SK-N-SH (cell line): Measurements from ENCODE around the gene PRKAG1. TPM values are rescaled to one million over a fixed set of nuclear protein-coding genes. Genes with fewer than 3 reads are reported as not detected.

Source experiments
- CTCF ChIA-PET: fragments of 300-600, 350-600 bp; formaldehyde crosslinking; extraction: SDS; loops from one replicate; lab custom pipeline; 2021; lab: Yijun Ruan, JAX
- POLR2A ChIA-PET: fragments of 350-600 bp; sonication (Branson Sonifier 250); formaldehyde crosslinking; extraction: SDS; loops from one replicate; lab custom pipeline; 2020; ENCODE audit warnings: antibody characterized with exemption, inconsistent platforms; lab: Yijun Ruan, JAX
- DNase-seq: peaks from one replicate; pipeline ENCODE4 v3.0.0; 2012
- H2AFZ ChIP-seq: fragments of 200-600 bp; sonication (generic); 2 replicates; pipeline ENCODE4 v1.8.1; 2016; ENCODE audit warnings: antibody characterized with exemption, mild to moderate bottlenecking, low read depth
- H3F3A ChIP-seq: fragments of 200-600 bp; sonication (generic); replicated peaks from 2 replicates; pipeline ENCODE3; 2016; ENCODE audit warnings: antibody characterized with exemption, mild to moderate bottlenecking; ENCODE audit not compliant: insufficient read depth
- H3K27ac ChIP-seq, 2 experiments: fragments of 200-500 bp in 1 of 2; fragments of 200-600 bp in 1 of 2; sonication (Bioruptor generic) in 1 of 2; sonication (generic), shearing (Covaris generic) in 1 of 2; 2 replicates each; pipeline versions ENCODE4 v1.5.1 to v1.6.1; 2014 to 2016; ENCODE audit warnings: low read depth in 2 of 2, inconsistent platforms in 1 of 2, low read length in 1 of 2, mild to moderate bottlenecking in 1 of 2, mixed read lengths in 1 of 2
- H3K27me3 ChIP-seq: fragments of 200-600 bp; sonication (generic), shearing (Covaris generic); 2 replicates; pipeline ENCODE4 v1.6.1; 2016; ENCODE audit warnings: mixed run types; ENCODE audit not compliant: insufficient read depth
- H3K36me3 ChIP-seq, 2 experiments: fragments of 200-500 bp in 1 of 2; fragments of 200-600 bp in 1 of 2; sonication (Bioruptor generic) in 1 of 2; sonication (generic) in 1 of 2; replicated peaks in 1 of 2; 2 replicates each; pipeline versions ENCODE3 to v1.5.1; 2014 to 2016; ENCODE audit warnings: low read length in 1 of 2, mild to moderate bottlenecking in 1 of 2; ENCODE audit not compliant: insufficient read depth in 2 of 2, control insufficient read depth in 1 of 2
- H3K4me1 ChIP-seq, 2 experiments: fragments of 200-500 bp in 1 of 2; fragments of 200-600 bp in 1 of 2; sonication (Bioruptor generic) in 1 of 2; sonication (generic), shearing (Covaris generic) in 1 of 2; 2 replicates each; pipeline versions ENCODE4 v1.5.1 to v1.6.1; 2014 to 2016; ENCODE audit warnings: low read depth in 1 of 2, low read length in 1 of 2, mixed run types in 1 of 2; ENCODE audit not compliant: insufficient read depth in 2 of 2, control insufficient read depth in 1 of 2
- H3K4me2 ChIP-seq: fragments of 200-600 bp; sonication (generic), shearing (Covaris generic); 2 replicates; pipeline ENCODE4 v1.6.1; 2017; ENCODE audit warnings: mixed run types
- H3K4me3 ChIP-seq, 2 experiments: fragments of 200-500 bp in 1 of 2; fragments of 200-600 bp in 1 of 2; sonication (Bioruptor generic) in 1 of 2; sonication (generic), shearing (Covaris generic) in 1 of 2; 2 replicates each; pipeline versions ENCODE4 v1.5.1 to v1.8.1; 2014 to 2016; ENCODE audit warnings: low read depth in 2 of 2, inconsistent platforms in 1 of 2, low read length in 1 of 2, mild to moderate bottlenecking in 1 of 2, mixed read lengths in 1 of 2, moderate library complexity in 1 of 2
- H3K79me2 ChIP-seq: fragments of 200-600 bp; sonication (generic); 2 replicates; pipeline ENCODE4 v1.8.1; 2017; ENCODE audit warnings: mild to moderate bottlenecking; ENCODE audit not compliant: insufficient read depth
- H3K9ac ChIP-seq: fragments of 200-600 bp; sonication (generic); 2 replicates; pipeline ENCODE4 v1.6.1; 2017; ENCODE audit warnings: mixed run types
- H3K9me2 ChIP-seq: fragments of 200-600 bp; sonication (generic); 2 replicates; pipeline ENCODE4 v1.6.1; 2017; ENCODE audit warnings: mixed run types
- H3K9me3 ChIP-seq: fragments of 200-600 bp; sonication (generic); 2 replicates; pipeline ENCODE4 v1.6.1; 2017; ENCODE audit warnings: mixed run types, mild to moderate bottlenecking, moderate library complexity
- H4K20me1 ChIP-seq: fragments of 200-600 bp; sonication (generic); 2 replicates; pipeline ENCODE4 v1.6.1; 2017; ENCODE audit warnings: mild to moderate bottlenecking, mixed run types; ENCODE audit not compliant: insufficient read depth
- CHD2 ChIP-seq: fragments of 150-350 bp; IDR thresholded peaks from 2 replicates; pipeline ENCODE4 v1.6.1; 2018; ENCODE audit warnings: low read length; ENCODE audit not compliant: partially characterized antibody
- ELF1 ChIP-seq: IDR thresholded peaks from 2 replicates; pipeline ENCODE4 v1.4.0; 2012
- EP300 ChIP-seq, 2 experiments: IDR thresholded peaks; 2 replicates each; pipeline versions ENCODE4 v1.4.0 to v1.6.1; 2012; ENCODE audit warnings: borderline replicate concordance in 1 of 2, low read depth in 1 of 2, low read length in 1 of 2
- FOSL2 ChIP-seq: IDR thresholded peaks from 2 replicates; pipeline ENCODE4 v1.4.0; 2012; ENCODE audit warnings: low read depth, mild to moderate bottlenecking, moderate library complexity, borderline replicate concordance
- FOXM1 ChIP-seq: IDR thresholded peaks from 2 replicates; pipeline ENCODE4 v1.4.0; 2012; ENCODE audit warnings: low read depth, mild to moderate bottlenecking
- GATA2 ChIP-seq: sonication (generic); formaldehyde crosslinking; IDR thresholded peaks from 2 replicates; pipeline ENCODE4 v1.5.0; 2020; ENCODE audit warnings: mild to moderate bottlenecking, missing genetic modification reagents
- MEF2A ChIP-seq: IDR thresholded peaks from 2 replicates; pipeline ENCODE4 v1.4.0; 2012; ENCODE audit warnings: low read depth, borderline replicate concordance
- POLR2AphosphoS5 ChIP-seq: IDR thresholded peaks from 2 replicates; pipeline ENCODE4 v1.6.1; 2012; ENCODE audit warnings: low read depth, low read length
- RFX5 ChIP-seq: IDR thresholded peaks from 2 replicates; pipeline ENCODE4 v1.6.1; 2012; ENCODE audit warnings: mild to moderate bottlenecking, improper control_type of control experiment, low read length
- RXRA ChIP-seq: IDR thresholded peaks from 2 replicates; pipeline ENCODE4 v1.4.0; 2012; ENCODE audit warnings: low read depth, mild to moderate bottlenecking, borderline replicate concordance
- TCF12 ChIP-seq: IDR thresholded peaks from 2 replicates; pipeline ENCODE4 v1.4.0; 2012
- YY1 ChIP-seq: IDR thresholded peaks from 2 replicates; pipeline ENCODE4 v1.4.0; 2012; ENCODE audit warnings: low read depth, mild to moderate bottlenecking
- WGBS: methylation state at CpG from one replicate; pipeline ENCODE4 v1.1.6; 2017; ENCODE audit warnings: low lambda C conversion rate; 5-methylcytosine and 5-hydroxymethylcytosine counted together
- polyA plus RNA-seq, 3 experiments: library from polyadenylated mRNA; depleted of rRNA; stranded (reverse); fragments of >200 nt; gene quantifications; 2 replicates each; pipeline ENCODE4 v1.2.3, GENCODE V29; 2012
- TF ChIP-seq, protein P1 (sequence below): fragments of 150-350 bp; IDR thresholded peaks from 2 replicates; pipeline ENCODE4 v1.6.1; 2016; ENCODE audit warnings: mild to moderate bottlenecking, low read depth, low read length
- TF ChIP-seq, protein P2 (sequence below): IDR thresholded peaks from 2 replicates; pipeline ENCODE4 v1.6.1; 2012; ENCODE audit warnings: mild to moderate bottlenecking, low read depth, low read length, moderate library complexity
- TF ChIP-seq, protein P3 (sequence below): fragments of 200-600 bp; sonication (generic); IDR thresholded peaks from 2 replicates; pipeline ENCODE4 v1.6.1; 2017; ENCODE audit warnings: antibody characterized with exemption, mild to moderate bottlenecking, moderate library complexity
- TF ChIP-seq, protein P4 (sequence below): IDR thresholded peaks from 2 replicates; pipeline ENCODE4; 2012
- TF ChIP-seq, protein P5 (sequence below): IDR thresholded peaks from 2 replicates; pipeline ENCODE4 v1.4.0; 2012; ENCODE audit warnings: low read depth, borderline replicate concordance
- TF ChIP-seq, protein P6 (sequence below): fragments of 150-350 bp; IDR thresholded peaks from 2 replicates; pipeline ENCODE4 v1.6.1; 2017; ENCODE audit warnings: antibody characterized with exemption, low read length, low read depth, borderline replicate concordance

Gene PRKAG1
- polyA plus RNA-seq, 1 of the 3 experiments (the other 2 are of a cell fraction), result 75.1 TPM

DNA sequence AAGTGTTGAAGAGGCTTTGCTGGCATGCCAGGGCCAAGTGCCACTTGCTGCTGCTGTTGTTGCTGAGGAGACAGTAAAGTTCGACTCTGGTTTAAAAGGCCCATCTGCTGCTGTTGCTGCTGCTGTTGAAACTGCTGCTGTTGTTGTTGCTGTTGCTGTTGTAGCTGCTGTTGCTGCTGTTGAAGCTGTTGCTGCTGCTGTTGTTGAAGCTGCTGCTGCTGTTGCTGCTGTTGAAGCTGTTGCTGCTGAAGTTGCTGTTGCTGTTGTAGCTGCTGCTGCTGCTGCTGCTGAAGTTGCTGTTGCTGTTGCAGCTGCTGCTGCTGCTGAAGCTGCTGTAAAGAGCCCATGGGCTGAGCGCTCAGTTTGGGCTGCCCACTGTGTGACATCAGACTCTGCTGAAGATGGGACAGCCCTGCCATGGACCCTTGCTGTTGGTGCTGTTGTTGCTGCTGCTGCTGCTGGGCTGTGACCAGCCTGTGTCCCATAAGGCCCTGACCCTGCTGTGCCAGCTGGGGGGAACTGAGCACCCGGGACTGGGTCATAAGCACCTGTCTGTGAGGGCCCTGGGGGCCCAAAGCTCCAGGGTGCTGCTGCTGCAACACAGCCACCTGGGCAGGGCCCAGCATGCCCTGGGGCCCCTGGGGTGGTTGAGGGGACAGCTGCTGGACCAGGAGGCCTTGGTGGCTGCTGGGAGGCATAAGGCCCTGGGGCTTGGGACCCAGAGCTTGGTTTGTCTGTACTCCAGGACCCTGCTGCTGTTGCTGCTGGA is 14.3 kb upstream of the PRKAG1 start:
- 83% methylated on average over 2 of the region's 3 CpGs for WGBS
- H3K36me3 ChIP-seq, result peaks cover 47 to 85% of the 10 kb centered on the region in 2 experiments
- no peak overlapping the region for H3K4me3 ChIP-seq
- no peaks in the 10 kb centered on the region for H3K4me1 ChIP-seq
- TF ChIP-seq, protein P1, sequence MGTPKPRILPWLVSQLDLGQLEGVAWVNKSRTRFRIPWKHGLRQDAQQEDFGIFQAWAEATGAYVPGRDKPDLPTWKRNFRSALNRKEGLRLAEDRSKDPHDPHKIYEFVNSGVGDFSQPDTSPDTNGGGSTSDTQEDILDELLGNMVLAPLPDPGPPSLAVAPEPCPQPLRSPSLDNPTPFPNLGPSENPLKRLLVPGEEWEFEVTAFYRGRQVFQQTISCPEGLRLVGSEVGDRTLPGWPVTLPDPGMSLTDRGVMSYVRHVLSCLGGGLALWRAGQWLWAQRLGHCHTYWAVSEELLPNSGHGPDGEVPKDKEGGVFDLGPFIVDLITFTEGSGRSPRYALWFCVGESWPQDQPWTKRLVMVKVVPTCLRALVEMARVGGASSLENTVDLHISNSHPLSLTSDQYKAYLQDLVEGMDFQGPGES, result no peak
- TF ChIP-seq, protein P2, sequence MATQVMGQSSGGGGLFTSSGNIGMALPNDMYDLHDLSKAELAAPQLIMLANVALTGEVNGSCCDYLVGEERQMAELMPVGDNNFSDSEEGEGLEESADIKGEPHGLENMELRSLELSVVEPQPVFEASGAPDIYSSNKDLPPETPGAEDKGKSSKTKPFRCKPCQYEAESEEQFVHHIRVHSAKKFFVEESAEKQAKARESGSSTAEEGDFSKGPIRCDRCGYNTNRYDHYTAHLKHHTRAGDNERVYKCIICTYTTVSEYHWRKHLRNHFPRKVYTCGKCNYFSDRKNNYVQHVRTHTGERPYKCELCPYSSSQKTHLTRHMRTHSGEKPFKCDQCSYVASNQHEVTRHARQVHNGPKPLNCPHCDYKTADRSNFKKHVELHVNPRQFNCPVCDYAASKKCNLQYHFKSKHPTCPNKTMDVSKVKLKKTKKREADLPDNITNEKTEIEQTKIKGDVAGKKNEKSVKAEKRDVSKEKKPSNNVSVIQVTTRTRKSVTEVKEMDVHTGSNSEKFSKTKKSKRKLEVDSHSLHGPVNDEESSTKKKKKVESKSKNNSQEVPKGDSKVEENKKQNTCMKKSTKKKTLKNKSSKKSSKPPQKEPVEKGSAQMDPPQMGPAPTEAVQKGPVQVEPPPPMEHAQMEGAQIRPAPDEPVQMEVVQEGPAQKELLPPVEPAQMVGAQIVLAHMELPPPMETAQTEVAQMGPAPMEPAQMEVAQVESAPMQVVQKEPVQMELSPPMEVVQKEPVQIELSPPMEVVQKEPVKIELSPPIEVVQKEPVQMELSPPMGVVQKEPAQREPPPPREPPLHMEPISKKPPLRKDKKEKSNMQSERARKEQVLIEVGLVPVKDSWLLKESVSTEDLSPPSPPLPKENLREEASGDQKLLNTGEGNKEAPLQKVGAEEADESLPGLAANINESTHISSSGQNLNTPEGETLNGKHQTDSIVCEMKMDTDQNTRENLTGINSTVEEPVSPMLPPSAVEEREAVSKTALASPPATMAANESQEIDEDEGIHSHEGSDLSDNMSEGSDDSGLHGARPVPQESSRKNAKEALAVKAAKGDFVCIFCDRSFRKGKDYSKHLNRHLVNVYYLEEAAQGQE, result no peak
- TF ChIP-seq, protein P3, sequence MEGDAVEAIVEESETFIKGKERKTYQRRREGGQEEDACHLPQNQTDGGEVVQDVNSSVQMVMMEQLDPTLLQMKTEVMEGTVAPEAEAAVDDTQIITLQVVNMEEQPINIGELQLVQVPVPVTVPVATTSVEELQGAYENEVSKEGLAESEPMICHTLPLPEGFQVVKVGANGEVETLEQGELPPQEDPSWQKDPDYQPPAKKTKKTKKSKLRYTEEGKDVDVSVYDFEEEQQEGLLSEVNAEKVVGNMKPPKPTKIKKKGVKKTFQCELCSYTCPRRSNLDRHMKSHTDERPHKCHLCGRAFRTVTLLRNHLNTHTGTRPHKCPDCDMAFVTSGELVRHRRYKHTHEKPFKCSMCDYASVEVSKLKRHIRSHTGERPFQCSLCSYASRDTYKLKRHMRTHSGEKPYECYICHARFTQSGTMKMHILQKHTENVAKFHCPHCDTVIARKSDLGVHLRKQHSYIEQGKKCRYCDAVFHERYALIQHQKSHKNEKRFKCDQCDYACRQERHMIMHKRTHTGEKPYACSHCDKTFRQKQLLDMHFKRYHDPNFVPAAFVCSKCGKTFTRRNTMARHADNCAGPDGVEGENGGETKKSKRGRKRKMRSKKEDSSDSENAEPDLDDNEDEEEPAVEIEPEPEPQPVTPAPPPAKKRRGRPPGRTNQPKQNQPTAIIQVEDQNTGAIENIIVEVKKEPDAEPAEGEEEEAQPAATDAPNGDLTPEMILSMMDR, result no peak
- TF ChIP-seq MEF2A (no peak), TCF12 (no peak), FOSL2 (no peak), POLR2AphosphoS5 (no peak), YY1 (no peak), FOXM1 (no peak), GATA2 (CRISPR knock-in tag) (no peak), RXRA (no peak), ELF1 (no peak), RFX5 (no peak), EP300 (IDR thresholded peaks at IDR 0.05; ENCODE audit: borderline replicate concordance in 1 of 2, low read depth in 1 of 2, low read length in 1 of 2) (no peak), CHD2 (no peak)
- TF ChIP-seq, protein P4, sequence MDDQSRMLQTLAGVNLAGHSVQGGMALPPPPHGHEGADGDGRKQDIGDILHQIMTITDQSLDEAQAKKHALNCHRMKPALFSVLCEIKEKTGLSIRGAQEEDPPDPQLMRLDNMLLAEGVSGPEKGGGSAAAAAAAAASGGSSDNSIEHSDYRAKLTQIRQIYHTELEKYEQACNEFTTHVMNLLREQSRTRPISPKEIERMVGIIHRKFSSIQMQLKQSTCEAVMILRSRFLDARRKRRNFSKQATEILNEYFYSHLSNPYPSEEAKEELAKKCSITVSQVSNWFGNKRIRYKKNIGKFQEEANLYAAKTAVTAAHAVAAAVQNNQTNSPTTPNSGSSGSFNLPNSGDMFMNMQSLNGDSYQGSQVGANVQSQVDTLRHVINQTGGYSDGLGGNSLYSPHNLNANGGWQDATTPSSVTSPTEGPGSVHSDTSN, result no peak
- TF ChIP-seq, protein P5, sequence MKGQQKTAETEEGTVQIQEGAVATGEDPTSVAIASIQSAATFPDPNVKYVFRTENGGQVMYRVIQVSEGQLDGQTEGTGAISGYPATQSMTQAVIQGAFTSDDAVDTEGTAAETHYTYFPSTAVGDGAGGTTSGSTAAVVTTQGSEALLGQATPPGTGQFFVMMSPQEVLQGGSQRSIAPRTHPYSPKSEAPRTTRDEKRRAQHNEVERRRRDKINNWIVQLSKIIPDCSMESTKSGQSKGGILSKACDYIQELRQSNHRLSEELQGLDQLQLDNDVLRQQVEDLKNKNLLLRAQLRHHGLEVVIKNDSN, result no peak
- TF ChIP-seq, protein P6, sequence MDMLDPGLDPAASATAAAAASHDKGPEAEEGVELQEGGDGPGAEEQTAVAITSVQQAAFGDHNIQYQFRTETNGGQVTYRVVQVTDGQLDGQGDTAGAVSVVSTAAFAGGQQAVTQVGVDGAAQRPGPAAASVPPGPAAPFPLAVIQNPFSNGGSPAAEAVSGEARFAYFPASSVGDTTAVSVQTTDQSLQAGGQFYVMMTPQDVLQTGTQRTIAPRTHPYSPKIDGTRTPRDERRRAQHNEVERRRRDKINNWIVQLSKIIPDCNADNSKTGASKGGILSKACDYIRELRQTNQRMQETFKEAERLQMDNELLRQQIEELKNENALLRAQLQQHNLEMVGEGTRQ, result no peak
- no peaks in the 10 kb centered on the region for H4K20me1 ChIP-seq
- H3K79me2 ChIP-seq, result no peaks in the 10 kb centered on the region
- no peak overlapping the region for H2AFZ ChIP-seq
- H3K9ac ChIP-seq, result no peak overlapping the region
- no peaks in the 10 kb centered on the region for H3F3A ChIP-seq
- H3K27ac ChIP-seq, result no peak overlapping the region
- no peaks in the 10 kb centered on the region for H3K9me2 ChIP-seq
- H3K4me2 ChIP-seq, result no peak overlapping the region
- no peak for DNase-seq
- ChIA-PET CTCF (interaction anchor here (1.1 to 5.4 kb wide), 3 partner anchors 10 to 12 kb away, joined by 3 to 29 read pairs (median 12); no protein-coding TSS in a partner anchor), POLR2A (interaction anchor here (0.6 kb wide), 1 partner anchor 15 kb away, joined by 3 read pairs; no protein-coding TSS in a partner anchor)
- no peaks in the 10 kb centered on the region for H3K27me3 ChIP-seq
- no peaks in the 10 kb centered on the region for H3K9me3 ChIP-seq
